GM19438 (cell line): ENCODE results near the gene CACNA2D4.

Experiments used
- ATAC-seq: cut with Tn5 transposase; IDR thresholded peaks from one replicate; pipeline ENCODE4 v1.9.1; 2021; ENCODE audit warnings: low read depth; ENCODE audit not compliant: unreplicated experiment

CACNA2D4 gene

DNA sequence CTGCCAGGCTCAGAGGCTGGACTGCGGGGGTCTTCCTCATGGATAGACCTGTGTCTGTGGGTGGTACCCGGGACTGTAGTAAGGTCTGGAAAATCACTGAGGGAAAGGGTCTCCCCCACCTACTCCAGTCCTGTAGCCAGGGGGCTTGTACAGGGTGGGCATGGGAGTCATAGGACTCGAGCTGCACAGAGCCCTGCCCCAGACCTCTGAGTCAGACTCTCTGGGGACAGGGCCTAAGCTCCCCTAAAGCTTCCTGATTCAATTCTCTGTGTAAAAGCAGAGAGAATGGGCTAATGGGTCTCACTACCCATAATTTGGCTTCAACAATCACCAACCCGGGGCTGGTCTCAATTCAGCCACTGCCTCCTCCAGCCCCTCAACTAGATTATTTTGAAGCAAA, 71.0 kb downstream of the CACNA2D4 start:
- ATAC-seq = no peak

DNA sequence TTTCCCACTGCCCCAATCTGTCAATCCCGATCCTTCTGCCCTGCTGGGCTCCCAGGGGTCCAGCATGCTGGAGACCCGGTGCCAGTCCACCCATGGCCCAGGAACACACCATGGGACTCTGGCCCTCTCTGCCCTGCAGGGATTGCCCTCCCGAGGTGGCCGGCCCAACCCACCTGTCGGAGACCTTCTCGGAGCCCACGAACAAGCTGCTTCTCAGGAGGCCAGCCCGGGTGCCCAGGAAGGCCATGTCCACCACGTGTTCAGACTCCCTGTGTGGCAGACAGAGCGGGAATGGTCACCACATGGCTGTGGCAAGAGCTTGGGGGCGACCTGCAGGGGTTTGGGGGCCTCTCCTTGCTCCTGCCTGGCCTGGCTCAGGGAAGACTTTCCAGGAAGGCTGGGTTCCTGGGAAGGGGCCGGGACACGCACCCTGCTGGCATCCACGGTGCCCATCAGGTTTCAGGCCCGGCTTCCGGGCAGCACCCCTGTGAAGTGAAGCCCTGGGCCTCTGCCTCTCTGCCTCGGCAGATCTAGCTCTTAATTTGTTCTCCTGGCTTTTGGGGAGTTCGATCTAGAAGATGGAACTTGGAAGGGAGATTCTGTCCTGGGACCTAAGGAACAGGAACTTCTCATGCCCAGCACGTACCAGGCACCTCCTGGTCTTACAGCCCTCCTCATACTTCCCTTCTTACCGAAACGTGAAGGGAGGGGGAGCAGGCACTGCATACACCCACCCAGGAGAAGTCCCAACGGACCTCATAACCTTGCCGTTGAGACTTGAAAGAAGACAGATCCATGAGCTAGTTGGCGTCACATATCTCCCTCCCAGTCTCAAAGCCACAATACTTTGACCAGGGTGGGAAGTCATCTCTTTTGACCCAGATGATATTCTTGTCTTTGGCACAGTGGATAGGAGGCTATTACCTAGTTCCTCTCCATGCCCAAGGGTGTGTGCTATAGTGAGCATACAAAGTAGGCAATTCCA, 71.7 kb downstream of the CACNA2D4 start:
- no peak for ATAC-seq

DNA sequence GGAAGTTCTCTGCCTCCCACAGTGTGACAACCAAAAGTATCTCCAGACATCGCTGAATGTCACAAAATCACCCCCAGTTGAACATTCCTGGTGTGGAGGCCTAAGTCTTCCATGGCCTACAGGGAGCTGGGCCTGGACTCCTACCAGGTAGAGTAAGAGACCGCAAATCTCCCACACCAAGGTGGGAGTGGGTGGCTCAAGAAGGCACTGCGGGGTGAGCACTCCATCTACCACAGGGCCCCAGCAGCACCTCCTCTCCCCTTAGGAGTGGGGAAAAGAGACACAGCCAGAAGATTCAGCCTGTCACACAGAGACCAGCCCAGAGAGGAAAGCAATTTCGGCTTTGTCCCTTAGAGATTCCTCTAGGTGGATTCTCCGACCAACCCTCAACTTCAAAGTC, 72.6 kb downstream of the CACNA2D4 start:
- no peak for ATAC-seq

DNA sequence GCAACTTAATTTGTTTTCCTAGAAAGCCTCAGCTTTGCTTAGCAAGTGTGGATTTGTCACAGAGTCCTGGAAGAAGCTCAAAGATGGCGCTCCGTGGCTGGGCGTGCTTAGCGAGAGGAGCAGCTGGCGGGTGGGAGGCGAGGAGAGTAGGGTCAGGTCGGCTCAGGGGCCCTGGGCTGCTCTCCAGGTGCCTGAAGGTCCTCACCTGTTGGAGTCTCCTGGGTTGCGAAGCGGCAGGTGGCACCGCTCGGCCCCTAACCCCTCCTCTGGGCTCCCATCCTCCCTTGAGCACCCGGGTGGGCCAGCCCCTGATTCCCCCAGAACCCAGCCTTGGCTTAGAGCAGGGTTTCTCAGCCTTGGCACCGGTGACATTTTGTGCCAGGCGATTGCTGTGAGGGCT, 73.0 kb downstream of the CACNA2D4 start:
- ATAC-seq = no peak

DNA sequence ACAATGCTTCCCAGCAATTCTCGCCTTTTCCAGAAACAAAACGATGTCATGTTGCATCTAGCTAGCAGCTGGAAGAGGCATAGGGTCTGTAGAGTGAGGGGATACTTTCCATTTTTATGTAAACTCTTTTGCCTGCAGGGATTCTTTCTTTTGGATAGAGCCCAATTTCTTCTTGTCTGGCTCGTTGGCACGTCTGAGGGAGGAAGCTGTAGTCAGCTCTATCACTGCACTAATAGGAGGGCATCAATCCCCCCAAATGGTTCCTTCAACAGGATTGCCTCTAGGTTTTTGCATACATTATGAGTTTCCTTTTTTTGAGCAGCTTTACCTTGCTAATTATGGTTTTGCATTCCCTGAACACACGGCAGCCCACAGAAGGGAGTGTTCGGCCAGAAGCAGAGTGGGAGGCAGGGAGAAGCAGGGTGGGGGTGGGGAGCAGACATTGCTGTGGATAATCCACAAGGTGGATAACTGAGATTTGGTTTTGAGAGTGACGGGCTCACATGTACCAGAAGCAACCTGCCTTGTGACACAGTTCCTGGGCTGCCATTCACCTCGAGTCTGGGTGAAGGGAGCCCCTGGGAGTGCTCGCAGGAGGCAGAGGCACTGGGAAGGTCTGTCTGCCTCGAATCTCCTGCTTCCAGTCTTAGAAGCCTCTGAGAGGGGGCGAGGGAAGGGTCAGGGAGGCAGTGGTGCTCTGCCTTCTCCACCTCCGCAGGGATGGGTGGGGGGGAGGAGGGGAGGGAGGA, 73.6 kb downstream of the CACNA2D4 start:
- ATAC-seq = no peak

DNA sequence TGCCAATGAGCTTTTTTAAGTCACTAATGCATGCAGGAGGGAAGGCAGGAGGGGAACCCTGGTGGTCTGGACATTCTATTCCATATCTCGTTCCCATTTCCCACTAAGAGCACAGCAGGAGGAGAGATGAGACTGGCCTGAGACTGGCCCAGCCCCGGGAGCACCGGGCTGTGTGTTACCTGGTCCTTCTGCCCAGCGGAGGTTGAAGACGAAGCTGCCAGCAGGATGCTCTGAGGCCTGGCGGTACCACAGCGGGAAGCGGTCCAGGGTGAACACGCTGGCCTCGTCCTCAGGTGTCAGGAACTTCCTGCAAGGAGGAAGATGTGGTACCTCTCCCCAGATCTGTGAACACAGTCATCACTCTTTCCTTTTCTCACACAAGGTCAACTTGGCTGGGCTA, 74.2 kb downstream of the CACNA2D4 start:
- ATAC-seq = no peak

DNA sequence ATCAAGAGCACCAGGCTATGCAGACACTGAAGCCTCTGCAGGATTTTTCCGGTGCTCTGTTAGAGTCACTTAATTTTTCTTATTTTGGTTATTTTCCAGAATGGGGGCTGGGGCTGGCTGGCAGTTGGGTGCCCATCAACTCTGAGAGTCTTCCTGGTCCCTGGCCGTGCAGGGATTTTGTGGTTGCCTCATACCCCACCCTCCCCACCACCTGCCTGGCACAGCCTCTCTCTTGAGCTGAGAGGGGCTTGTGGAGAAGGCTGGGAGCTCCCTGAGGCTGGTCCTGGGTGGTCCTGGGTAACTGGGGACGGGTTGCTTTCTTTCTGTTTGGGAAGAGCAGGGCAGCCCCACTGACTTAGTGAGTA, 74.8 kb downstream of the CACNA2D4 start:
- no peak for ATAC-seq

DNA sequence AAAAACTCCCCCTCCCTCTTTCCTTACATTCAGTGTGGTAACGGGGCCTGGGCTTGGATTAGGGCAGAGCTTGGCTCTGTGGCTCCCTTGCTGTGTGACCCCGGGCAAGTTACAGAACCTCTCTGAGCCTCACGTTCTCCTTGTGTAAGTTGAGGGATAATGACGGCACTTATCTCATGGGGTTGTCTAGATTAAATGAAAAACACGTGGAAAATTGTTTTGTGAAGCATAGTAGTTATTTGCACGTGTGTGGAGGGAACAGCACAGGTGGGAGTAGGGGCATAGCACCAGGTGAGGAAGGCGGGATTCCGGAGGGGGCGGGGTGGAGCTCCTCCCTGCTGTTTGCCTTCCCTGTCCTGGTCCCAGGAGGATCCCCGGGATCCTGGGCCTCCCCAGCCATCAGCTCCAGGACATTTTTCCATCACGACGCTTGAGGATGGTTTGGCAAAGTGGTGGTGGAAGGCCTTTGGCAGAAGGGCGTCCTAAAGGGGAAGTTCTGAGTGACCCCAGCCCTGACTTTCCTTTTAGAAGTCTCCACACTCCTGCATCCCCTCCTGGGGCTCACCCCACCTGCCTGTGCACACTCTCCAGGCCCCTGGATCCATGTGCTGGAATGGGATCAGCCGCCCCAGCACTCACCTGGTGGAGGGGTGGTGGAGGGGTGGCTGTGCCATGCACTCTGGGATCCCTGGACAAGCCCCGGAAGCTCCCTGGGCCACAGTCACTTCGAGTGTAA, 75.4 kb downstream of the CACNA2D4 start:
- no peak for ATAC-seq

DNA sequence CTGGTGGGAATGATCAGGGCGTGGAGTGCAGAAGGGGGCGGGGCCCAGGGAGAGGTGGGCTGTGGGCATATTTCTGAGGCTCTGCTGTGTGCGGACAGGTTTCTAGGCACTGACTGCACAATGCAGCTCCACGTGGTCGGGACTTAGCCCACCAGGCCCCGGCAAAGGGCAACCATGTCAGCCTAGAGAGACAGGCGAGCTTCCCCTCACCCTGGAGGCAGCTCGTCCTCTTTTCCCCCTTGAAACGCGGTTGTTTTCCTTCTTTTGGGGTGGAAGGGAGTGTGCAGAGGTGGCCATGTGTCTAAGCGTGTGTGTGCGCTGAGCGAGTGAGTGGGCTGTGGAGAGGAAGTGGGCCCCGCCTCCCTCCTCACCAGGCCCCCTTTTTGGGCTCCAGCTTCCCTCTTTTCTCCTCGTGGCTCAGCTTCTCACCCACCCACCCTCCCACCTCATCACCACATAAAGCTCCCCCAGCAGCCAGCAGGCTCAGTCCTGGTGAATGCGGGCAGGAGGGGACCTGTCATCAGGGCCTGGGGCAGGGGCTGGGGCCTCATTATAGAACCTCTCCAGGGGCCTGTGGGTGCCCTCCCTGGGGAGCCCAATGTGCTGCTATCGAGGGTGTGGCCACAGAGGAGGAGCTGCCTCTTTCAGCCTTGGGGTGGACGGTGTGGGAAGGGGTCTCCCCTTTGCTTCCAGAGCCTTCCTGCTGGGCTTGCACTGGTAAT, 76.1 kb downstream of the CACNA2D4 start:
- ATAC-seq = no peak

DNA sequence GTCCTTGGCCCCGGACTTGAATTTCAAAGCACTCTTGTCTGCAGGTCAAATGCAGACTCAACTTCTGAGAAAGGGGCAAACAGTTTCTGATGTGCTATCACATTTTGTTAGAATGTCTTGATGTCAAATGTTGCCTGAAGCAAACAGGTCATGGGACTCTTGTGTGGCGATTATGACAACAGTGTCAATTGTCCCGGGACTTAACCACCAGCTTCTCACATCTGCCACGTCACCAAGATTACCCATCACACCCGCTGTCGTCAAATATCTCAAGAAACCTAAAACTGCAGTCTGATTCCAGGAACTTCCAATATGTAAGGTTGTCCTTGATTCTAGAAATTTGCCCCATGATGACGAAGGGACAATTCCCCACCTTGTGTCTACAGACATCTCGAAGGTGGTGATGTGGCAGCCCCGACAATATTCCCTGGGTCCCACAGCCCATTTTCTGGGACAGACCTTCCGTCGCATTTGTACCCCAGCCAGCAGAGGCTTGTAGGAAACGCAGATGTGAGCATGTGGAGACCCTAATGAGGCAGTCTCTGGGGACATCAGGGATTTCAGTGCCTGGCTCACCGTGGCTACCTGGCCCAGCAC, 76.8 kb downstream of the CACNA2D4 start:
- ATAC-seq = no peak

DNA sequence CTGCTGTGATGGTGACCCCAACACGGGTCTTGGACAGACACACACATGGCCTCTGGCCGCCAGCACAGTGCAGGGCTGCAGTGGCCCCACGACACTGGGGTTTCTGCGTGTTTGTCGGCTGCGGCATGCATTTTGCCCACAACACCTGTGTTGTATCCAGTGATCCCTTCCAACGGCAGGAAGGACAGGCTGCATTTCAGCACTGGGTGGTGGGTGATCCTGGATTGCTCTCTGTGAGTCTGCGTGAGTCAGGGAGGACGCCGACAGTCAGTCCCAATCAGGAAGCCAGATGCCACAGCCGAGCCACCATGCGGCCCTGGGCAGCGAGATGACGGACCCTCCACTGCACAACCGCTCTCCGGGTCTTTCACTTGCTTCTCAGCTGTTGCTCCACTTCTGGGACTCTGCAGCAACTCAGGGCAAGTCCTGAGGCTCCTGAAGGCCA, 77.4 kb downstream of the CACNA2D4 start:
- no peak for ATAC-seq

DNA sequence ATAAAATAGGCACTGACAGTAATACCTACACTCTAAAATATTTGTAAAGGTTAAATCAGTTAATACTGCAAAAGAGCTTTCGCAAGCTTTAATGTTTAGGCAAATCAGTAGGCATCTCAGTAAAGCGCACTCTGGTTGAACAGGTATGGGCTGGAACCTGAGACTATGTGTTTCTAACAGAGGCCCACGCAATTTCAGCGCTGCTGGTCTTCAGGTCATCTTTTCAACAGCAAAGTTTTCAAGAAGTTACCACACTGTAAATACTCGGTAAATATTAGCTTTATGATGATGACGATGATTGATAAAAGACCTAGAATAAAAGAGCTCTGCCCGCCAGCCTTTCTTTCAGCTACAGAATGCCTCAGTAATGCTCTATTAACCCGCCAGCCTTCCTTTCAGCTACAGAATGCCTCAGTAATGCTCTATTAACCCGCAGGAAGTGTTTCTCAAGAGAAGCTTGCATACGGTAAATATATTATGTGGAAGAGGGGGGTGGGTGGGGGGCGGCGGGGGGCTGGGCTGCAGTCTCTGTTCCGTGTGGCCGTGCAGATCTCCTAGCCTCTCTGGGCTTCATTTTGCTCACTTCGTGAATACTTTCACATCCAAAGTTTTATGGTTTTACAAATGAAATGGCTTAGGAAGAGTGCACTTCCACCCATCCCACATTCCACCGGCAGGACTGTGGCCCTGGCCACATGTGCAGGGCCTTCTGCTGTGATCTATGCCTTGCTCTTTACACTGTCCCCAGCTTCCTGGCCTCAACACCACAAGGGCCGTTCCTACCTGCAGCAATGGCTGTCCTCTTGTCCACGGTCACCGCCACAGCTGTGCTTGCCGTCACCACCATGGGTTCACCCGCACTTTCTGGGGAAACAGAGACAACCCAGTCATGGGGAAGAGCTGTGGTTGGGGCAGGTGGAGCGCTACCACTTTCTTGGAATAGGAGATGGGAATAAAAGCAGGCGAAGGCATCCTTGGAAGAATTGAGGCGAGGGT, 78.2 kb downstream of the CACNA2D4 start:
- no peak for ATAC-seq

DNA sequence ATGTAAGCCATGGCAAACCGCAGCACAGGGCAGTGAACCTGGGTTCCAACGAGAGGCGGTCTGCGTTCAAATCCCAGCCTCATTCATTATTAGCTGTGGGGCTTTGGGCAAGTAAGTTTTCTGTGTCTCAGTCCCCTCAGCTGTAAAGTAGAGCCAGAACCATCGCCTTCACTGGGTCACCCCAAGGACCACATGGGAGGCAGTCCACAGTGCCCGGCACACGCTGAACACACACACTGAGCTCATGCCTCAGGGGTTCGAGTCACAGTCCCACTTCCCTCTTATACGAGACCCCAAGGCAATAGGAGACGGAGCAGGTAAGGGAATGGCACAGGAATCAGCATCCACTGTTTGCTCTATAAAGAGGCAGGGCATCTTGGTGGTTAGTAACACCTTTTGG, 79.0 kb downstream of the CACNA2D4 start:
- ATAC-seq = no peak

DNA sequence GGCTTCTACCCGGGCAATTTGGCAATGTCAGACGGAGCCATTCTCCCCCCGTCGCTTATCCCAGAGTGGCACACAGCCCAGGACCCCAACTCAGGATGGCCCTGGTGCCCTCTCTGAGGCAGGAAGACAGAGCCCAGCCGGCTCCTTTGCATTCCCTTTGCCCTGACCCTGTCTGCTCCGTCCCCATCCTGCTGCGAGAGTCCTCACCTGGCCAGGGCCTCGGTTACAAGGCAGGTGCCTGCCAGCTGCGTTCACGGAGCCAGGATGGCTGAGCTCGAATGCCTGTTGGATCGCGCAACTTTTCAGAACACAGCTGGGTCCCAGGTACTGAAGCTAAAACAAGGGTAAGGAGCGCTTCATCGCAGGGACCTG, 79.5 kb downstream of the CACNA2D4 start:
- ATAC-seq = no peak

DNA sequence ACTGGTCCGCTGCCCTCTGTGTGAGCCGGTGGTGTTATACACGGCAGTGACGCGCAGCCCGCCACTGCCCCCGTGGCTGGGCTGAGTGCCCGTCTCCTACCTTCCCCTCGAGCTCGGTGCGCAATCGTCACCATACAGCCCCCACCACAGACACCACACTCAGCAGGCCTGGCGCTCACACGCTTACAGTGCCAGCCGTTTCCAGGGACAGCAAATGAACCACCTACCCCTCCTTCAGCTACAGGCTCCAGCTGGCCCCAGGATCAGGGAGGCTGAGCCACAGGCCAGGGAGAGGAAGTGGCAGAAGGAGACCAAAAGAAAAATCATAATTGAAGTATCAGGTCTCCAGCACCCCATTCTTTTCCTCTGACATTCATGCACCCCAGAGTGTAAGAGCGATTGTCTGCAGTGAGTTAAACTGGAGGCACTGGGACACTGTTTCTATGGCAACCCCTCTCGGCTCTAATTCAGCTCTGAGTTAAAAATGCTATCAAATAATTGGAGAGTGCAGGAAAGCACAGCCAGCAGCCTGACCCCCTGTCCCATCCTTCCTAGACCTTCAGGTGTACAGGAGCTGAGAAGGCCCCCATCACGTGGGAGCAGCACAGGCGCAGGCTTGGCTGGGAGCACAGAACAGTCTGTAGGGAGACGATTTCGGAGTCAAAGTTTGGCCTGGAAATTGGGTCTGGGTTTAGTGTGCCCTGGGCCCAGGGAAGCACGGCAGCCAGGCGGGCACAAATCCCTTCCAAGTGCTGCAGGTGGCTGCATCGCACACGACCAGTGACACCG, 80.1 kb downstream of the CACNA2D4 start:
- ATAC-seq = no peak

DNA sequence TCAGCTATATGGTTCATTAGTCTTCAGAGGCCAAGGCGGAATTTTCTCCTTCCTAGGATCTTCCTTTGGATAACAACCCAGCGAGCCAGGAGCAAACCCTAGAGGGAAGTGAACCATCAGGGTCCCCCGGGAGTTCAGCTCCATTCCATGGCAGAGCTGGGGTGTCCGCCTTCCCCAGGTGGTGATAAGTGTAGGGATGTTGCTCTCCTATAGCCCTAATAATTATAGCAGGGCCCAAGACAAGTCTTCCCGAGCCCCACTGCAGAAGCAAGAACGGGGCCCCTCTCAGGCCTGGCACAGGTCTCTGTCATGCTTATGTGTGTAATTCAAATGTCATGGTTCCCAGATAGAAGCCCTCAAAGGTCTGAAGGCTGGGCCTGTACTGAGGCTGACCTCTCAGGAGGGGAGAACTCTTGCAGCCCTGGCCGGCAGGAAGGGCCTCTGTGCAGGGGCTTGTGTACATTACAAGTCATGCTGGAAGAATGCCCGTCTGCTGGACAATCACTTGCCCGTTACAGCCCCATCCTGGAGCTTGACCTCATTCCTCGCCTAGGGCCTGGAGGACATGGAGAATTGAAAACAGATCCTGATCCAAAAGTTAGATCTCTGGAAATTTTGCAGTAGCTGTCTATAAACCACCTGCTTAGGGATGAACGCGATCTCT, 80.8 kb downstream of the CACNA2D4 start:
- ATAC-seq = no peak

DNA sequence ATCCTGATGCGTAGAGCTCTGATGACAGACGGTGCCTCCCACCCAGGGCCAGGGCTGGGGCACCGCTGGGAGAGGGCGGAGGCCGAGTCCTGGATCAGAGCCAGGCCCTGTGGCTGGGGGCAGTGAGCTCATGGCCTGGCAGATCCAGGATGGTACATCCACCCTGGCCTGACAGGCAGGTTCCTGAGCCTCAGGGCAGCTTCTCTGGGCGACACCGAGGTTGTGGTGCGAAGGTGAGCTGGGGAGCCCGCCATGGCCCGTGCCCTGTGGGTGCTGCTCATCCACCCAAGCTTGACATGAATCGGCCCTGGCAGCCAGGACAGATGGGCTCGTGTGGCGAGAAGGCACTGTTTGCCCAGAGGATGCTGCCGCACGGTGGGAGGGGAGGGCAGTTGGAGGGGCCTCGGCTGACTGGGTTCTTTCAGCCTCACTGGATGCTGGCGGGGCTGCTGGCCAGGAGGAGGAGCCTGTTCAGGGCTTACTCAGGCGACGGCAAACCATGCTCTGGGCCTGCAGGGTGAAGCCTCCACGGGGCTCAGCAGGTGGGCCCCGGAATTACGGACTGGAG, 81.5 kb downstream of the CACNA2D4 start:
- ATAC-seq = no peak
